Neural cell (in vitro differentiated cells): ENCODE results near the gene C14orf132.

Experiments used
- EP300 ChIP-seq: fragments of 450-650 bp; conservative IDR thresholded peaks from 2 replicates; pipeline ENCODE4 v1.6.1; 2014; ENCODE audit warnings: antibody characterized with exemption, mild to moderate bottlenecking, moderate library complexity; ENCODE audit not compliant: poor library complexity, severe bottlenecking
- EZH2 ChIP-seq: fragments of 200-600, 300-800 bp; shearing (Covaris generic), sonication (generic); IDR thresholded peaks from 2 replicates; pipeline ENCODE4 v1.6.1; 2014; ENCODE audit warnings: antibody characterized with exemption, low read length, borderline replicate concordance, mild to moderate bottlenecking; ENCODE audit not compliant: insufficient read depth, poor library complexity, severe bottlenecking
- TF ChIP-seq, protein P1 (sequence below): fragments of 450-650 bp; IDR thresholded peaks from 2 replicates; pipeline ENCODE4 v1.5.1; 2014; ENCODE audit warnings: antibody characterized with exemption, mild to moderate bottlenecking, moderate library complexity; ENCODE audit not compliant: poor library complexity, severe bottlenecking

DNA sequence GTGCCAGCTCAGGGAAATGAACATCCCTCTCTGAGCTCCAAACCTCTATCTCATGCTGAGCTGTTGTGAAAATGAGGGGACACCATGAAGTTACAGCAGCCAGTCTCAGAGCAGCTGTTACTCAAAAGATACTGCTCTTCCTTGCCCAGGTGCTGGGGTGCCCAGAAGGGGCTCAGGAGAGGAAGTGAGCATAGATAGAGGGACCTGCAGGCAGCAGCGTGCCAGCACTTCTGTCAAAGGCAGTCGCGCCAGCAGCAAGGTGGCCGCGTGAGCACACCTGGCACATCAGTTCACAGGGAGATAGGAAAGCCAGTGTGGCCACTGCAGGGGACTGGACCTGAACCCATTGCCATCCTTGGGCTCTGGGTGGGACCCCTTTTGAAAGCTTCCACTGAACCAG is 27.8 kb downstream of the C14orf132 start:
- TF ChIP-seq, protein P1, sequence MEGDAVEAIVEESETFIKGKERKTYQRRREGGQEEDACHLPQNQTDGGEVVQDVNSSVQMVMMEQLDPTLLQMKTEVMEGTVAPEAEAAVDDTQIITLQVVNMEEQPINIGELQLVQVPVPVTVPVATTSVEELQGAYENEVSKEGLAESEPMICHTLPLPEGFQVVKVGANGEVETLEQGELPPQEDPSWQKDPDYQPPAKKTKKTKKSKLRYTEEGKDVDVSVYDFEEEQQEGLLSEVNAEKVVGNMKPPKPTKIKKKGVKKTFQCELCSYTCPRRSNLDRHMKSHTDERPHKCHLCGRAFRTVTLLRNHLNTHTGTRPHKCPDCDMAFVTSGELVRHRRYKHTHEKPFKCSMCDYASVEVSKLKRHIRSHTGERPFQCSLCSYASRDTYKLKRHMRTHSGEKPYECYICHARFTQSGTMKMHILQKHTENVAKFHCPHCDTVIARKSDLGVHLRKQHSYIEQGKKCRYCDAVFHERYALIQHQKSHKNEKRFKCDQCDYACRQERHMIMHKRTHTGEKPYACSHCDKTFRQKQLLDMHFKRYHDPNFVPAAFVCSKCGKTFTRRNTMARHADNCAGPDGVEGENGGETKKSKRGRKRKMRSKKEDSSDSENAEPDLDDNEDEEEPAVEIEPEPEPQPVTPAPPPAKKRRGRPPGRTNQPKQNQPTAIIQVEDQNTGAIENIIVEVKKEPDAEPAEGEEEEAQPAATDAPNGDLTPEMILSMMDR, result no peak
- no peak for TF ChIP-seq EP300
- no peak for TF ChIP-seq EZH2
